ENCODE results near the gene ETV1. TPM values are rescaled to one million over a fixed set of nuclear protein-coding genes. Genes with fewer than 3 reads are reported as not detected.

ETV1 gene
- total and polyA plus RNA-seq, 7 experiments from 2014 or later = 0.39 TPM; not detected in 6

DNA sequence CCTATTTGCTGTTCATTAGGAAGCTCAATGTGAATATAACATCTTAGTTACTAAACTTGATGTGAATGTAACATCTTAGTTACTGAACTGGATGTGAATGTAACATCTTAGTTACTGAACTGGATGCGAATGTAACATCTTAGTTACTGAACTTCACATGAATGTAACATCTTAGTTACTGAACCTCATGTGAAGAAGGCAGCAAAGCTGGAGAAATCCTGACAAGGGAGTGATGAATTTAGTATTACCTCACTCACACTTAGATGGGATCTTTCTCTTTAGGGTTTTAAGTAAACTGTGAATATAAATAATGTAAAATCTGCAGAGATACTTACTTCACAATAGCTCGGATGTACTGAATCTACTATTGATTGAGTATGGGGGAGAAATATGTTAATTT is 73.6 kb downstream of the ETV1 start:
- no peaks in the 10 kb centered on the region for H3K36me3 Mint-ChIP-seq
- intact Hi-C loops (cut with micrococcal nuclease) = no loop called here
- no peak overlapping the region for H3K4me3 Mint-ChIP-seq
- H3K36me3 ChIP-seq (ENCODE audit: control insufficient read depth in 2 of 3, insufficient read depth in 3 of 3, low read length in 3 of 3) = no peaks in the 10 kb centered on the region
- peaks cover 0 to 13% of the 10 kb centered on the region in 2 donors for H3K4me1 ChIP-seq (ENCODE audit: control insufficient read depth in 2 of 2, insufficient read depth in 2 of 2, low read length in 2 of 2)
- H3K27me3 ChIP-seq (ENCODE audit: control insufficient read depth in 2 of 2, insufficient read depth in 2 of 2, low read length in 2 of 2) = no peaks in the 10 kb centered on the region
- ATAC-seq (no peak), DNase-seq (no peak)
- peaks cover 0 to 4% (median 0%) of the 10 kb centered on the region in 11 donors for H3K9me3 Mint-ChIP-seq
- no peaks in the 10 kb centered on the region for H3K27me3 Mint-ChIP-seq
- no peaks in the 10 kb centered on the region for H3K9me3 ChIP-seq (ENCODE audit: control insufficient read depth in 2 of 3, low read length in 3 of 3)
- peaks cover 0 to 4% (median 0%) of the 10 kb centered on the region in 7 donors for H3K4me1 Mint-ChIP-seq
- no peak overlapping the region for H3K27ac ChIP-seq (ENCODE audit: low read depth, low read length)
- no peak overlapping the region for H3K4me3 ChIP-seq (ENCODE audit: low read length)
- POLR2A ChIA-PET = no interaction called here
- CTCF ChIA-PET = no interaction called here
- no peak overlapping the region for H3K27ac Mint-ChIP-seq

DNA sequence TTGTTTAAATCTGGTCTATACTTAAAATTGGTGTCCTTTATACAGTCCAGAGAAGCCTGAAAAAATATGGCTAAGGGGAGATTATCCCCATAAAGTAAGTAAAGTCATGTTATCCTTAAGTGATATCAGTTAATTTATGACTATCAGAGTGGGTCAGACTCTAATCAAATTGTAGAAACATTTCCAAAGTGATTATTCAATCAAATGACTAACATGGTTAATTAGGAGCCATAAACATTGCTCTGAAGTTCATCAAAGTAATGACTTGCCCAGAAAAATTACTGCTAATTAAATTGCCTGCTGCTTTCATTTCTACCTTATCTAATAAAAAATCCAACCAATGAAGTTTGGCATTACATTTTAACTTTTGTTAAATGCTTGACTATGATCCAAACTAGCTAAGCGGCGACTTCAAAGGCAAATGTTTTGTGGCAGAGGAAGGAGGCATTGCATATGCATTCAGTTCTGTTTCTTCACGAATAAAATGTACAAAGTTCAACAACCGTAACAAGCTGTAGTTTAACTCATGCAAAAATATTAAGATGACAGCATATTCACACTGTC is 76.7 kb downstream of the ETV1 start:
- no peaks in the 10 kb centered on the region for H3K27me3 Mint-ChIP-seq
- peaks cover 0 to 2% (median 0%) of the 10 kb centered on the region in 11 donors for H3K9me3 Mint-ChIP-seq
- no peak overlapping the region for H3K27ac ChIP-seq (ENCODE audit: low read depth, low read length)
- H3K4me1 Mint-ChIP-seq = peaks cover 0 to 16% (median 0%) of the 10 kb centered on the region in 7 donors
- no peak overlapping the region for H3K4me3 Mint-ChIP-seq
- H3K36me3 ChIP-seq (ENCODE audit: control insufficient read depth in 2 of 3, insufficient read depth in 3 of 3, low read length in 3 of 3) = no peaks in the 10 kb centered on the region
- no peaks in the 10 kb centered on the region for H3K36me3 Mint-ChIP-seq
- peaks cover 0 to 39% of the 10 kb centered on the region in 2 donors for H3K4me1 ChIP-seq (ENCODE audit: control insufficient read depth in 2 of 2, insufficient read depth in 2 of 2, low read length in 2 of 2)
- ChIA-PET CTCF (no interaction called here), POLR2A (no interaction called here)
- H3K9me3 ChIP-seq (ENCODE audit: control insufficient read depth in 2 of 3, low read length in 3 of 3) = no peaks in the 10 kb centered on the region
- DNase-seq (no peak), ATAC-seq (no peak)
- H3K4me3 ChIP-seq (ENCODE audit: low read length) = no peak overlapping the region
- H3K27me3 ChIP-seq (ENCODE audit: control insufficient read depth in 2 of 2, insufficient read depth in 2 of 2, low read length in 2 of 2) = no peaks in the 10 kb centered on the region
- intact Hi-C loops (cut with micrococcal nuclease) = no loop called here
- no peak overlapping the region for H3K27ac Mint-ChIP-seq

DNA sequence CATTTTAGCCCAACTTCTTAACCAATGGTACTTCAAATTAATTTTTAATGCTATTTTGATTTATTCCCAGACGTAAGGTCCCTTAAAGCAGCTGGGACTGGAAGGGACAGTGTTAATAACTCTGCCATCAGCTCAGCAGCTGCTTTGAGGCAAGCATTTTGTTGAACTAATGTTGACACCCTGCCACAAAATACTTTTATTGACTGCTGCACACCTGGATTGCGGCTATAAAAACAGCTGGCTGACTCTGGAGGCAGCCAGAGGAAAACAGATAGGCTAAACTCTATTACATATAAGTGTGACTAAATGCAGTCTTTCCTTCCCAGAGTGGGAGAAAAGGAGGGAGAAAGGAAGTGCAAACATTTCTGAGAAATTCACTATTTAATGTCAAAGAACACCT is 77.6 kb downstream of the ETV1 start:
- ATAC-seq (no peak), DNase-seq (no peak)
- Mint-ChIP-seq H3K4me3 (no peak overlapping the region), H3K27me3 (no peaks in the 10 kb centered on the region), H3K27ac (no peak overlapping the region), H3K4me1 (peaks cover 0 to 16% (median 0%) of the 10 kb centered on the region in 7 donors), H3K36me3 (no peaks in the 10 kb centered on the region), H3K9me3 (peaks cover 0 to 2% (median 0%) of the 10 kb centered on the region in 11 donors)
- intact Hi-C loops (cut with micrococcal nuclease) = no loop called here
- Histone ChIP-seq H3K27me3 (ENCODE audit: control insufficient read depth in 2 of 2, insufficient read depth in 2 of 2, low read length in 2 of 2) (no peaks in the 10 kb centered on the region), H3K27ac (ENCODE audit: low read depth, low read length) (no peak overlapping the region), H3K9me3 (ENCODE audit: control insufficient read depth in 2 of 3, low read length in 3 of 3) (no peaks in the 10 kb centered on the region), H3K4me1 (ENCODE audit: control insufficient read depth in 2 of 2, insufficient read depth in 2 of 2, low read length in 2 of 2) (peaks cover 0 to 43% of the 10 kb centered on the region in 2 donors), H3K36me3 (ENCODE audit: control insufficient read depth in 2 of 3, insufficient read depth in 3 of 3, low read length in 3 of 3) (no peaks in the 10 kb centered on the region), H3K4me3 (ENCODE audit: low read length) (no peak overlapping the region)
- POLR2A ChIA-PET = no interaction called here
- CTCF ChIA-PET = no interaction called here

DNA sequence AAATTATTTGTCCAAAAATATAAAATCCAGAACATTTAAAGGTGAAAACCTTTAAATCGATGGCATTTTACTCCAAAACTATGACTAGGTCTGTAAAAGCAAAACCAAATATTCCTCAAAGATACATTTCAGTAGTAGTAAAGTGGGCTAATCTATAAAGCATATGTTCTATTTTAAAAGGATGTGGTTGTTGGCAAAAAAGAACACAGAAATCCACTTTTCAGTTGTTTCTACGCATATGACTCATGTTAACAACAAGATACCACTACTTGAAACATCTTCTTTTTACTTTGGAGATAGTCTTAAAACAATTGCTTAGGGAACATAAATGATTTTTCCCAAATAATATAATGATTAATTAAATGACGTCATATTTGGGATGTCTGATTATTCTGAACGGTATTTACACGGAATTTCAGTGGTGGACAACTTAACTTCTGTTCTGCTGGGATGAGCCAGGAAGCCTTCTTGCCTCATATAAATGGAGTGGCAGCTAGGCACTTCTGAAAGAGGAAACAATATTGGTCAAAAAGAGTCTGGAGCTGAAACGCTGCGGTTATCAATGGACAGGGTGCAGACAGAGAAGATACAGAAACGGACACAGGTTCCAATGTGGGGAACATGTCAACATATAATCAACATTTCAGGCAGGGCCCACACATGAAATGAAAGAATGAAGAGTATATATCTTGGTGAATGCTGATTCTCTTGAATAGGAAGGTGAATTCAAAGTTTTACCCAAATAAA is 78.5 kb downstream of the ETV1 start:
- peaks cover 0 to 2% (median 0%) of the 10 kb centered on the region in 11 donors for H3K9me3 Mint-ChIP-seq
- Histone ChIP-seq H3K9me3 (ENCODE audit: control insufficient read depth in 2 of 3, low read length in 3 of 3) (no peaks in the 10 kb centered on the region), H3K27me3 (ENCODE audit: control insufficient read depth in 2 of 2, insufficient read depth in 2 of 2, low read length in 2 of 2) (no peaks in the 10 kb centered on the region), H3K36me3 (ENCODE audit: control insufficient read depth in 2 of 3, insufficient read depth in 3 of 3, low read length in 3 of 3) (no peaks in the 10 kb centered on the region), H3K4me1 (ENCODE audit: control insufficient read depth in 2 of 2, insufficient read depth in 2 of 2, low read length in 2 of 2) (peaks cover 0 to 43% of the 10 kb centered on the region in 2 donors), H3K27ac (ENCODE audit: low read depth, low read length) (no peak overlapping the region), H3K4me3 (ENCODE audit: low read length) (no peak overlapping the region)
- DNase-seq (no peak), ATAC-seq (no peak)
- H3K4me3 Mint-ChIP-seq = no peak overlapping the region
- no peak overlapping the region for H3K27ac Mint-ChIP-seq
- ChIA-PET POLR2A (no interaction called here), CTCF (no interaction called here)
- intact Hi-C loops (cut with micrococcal nuclease) = no loop called here
- H3K4me1 Mint-ChIP-seq = peaks cover 0 to 16% (median 0%) of the 10 kb centered on the region in 7 donors
- no peaks in the 10 kb centered on the region for H3K27me3 Mint-ChIP-seq
- H3K36me3 Mint-ChIP-seq = no peaks in the 10 kb centered on the region

DNA sequence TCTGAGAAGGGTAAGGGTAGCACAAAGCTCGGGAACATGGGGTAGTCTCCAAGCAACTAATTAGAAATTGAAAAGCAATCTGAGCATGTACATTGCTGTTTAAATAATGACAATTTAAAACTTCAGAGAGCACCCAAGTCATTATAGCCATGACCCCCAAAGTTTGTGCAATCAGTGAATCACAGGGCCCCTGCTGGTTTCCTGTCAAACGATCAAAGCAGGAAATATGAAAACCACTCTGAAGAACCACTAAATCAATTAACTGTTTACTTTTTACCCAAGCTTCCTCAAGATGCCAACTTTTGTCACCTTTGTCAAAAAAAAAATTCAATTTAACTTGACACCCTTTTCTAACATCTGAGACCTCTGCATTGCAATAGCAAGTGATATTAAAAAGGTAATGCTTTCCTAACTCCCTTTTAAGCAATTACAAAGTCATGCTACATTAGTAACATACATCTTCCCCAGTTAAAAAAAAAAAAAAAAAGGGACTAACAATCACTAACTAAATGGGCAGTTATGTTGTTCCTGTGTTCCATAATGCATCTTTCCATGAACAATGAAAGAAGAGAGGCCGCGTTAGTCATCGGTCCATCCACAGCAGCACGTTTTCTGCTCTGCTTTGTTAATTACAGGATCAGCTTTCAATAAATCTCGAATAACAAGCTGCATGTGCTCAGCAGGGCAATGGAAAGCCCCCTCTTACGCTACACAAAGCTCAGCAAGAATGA is 80.6 kb downstream of the ETV1 start:
- Histone ChIP-seq H3K27me3 (ENCODE audit: control insufficient read depth in 2 of 2, insufficient read depth in 2 of 2, low read length in 2 of 2) (no peaks in the 10 kb centered on the region), H3K9me3 (ENCODE audit: control insufficient read depth in 2 of 3, low read length in 3 of 3) (no peaks in the 10 kb centered on the region), H3K36me3 (ENCODE audit: control insufficient read depth in 2 of 3, insufficient read depth in 3 of 3, low read length in 3 of 3) (no peaks in the 10 kb centered on the region), H3K27ac (ENCODE audit: low read depth, low read length) (no peak overlapping the region), H3K4me3 (ENCODE audit: low read length) (no peak overlapping the region), H3K4me1 (ENCODE audit: control insufficient read depth in 2 of 2, insufficient read depth in 2 of 2, low read length in 2 of 2) (peaks cover 0 to 43% of the 10 kb centered on the region in 2 donors)
- H3K27me3 Mint-ChIP-seq = no peaks in the 10 kb centered on the region
- no peak overlapping the region for H3K4me3 Mint-ChIP-seq
- intact Hi-C loops (cut with micrococcal nuclease) = no loop called here
- no peaks in the 10 kb centered on the region for H3K36me3 Mint-ChIP-seq
- ChIA-PET CTCF (no interaction called here), POLR2A (no interaction called here)
- ATAC-seq (no peak), DNase-seq (no peak)
- no peak overlapping the region for H3K27ac Mint-ChIP-seq
- peaks cover 0 to 2% (median 0%) of the 10 kb centered on the region in 11 donors for H3K9me3 Mint-ChIP-seq
- H3K4me1 Mint-ChIP-seq = peaks cover 0 to 16% (median 0%) of the 10 kb centered on the region in 7 donors

DNA sequence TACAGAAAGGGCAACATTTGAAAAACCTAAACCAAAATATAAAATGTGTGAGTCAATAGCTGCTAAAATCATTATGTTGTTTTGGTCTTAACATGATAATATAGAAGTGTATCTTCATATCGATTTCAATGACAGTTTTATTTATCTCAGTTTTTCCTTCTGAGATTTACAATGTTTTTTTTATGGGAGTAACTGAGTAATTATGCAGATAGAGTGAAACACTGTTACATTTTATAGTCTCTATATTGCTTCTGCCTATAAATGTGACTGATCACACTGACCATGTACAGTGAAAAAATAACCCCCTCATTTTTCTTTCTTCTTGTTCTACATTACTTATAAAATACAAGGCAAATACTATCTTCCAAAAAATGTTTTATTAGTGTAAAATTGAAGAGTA is 81.6 kb downstream of the ETV1 start:
- DNase-seq = no peak
- H3K36me3 Mint-ChIP-seq = no peaks in the 10 kb centered on the region
- H3K9me3 ChIP-seq (ENCODE audit: control insufficient read depth in 2 of 3, low read length in 3 of 3) = no peaks in the 10 kb centered on the region
- intact Hi-C loops (cut with micrococcal nuclease) = no loop called here
- no peak overlapping the region for H3K4me3 ChIP-seq (ENCODE audit: low read length)
- H3K27me3 Mint-ChIP-seq = no peaks in the 10 kb centered on the region
- peaks cover 0 to 2% (median 0%) of the 10 kb centered on the region in 11 donors for H3K9me3 Mint-ChIP-seq
- no peaks in the 10 kb centered on the region for H3K27me3 ChIP-seq (ENCODE audit: control insufficient read depth in 2 of 2, insufficient read depth in 2 of 2, low read length in 2 of 2)
- H3K4me1 Mint-ChIP-seq = peaks cover 0 to 16% (median 0%) of the 10 kb centered on the region in 7 donors
- H3K4me3 Mint-ChIP-seq = no peak overlapping the region
- ChIA-PET POLR2A (no interaction called here), CTCF (no interaction called here)
- peaks cover 0 to 43% of the 10 kb centered on the region in 2 donors for H3K4me1 ChIP-seq (ENCODE audit: control insufficient read depth in 2 of 2, insufficient read depth in 2 of 2, low read length in 2 of 2)
- H3K27ac ChIP-seq (ENCODE audit: low read depth, low read length) = no peak overlapping the region
- ATAC-seq = no peak
- H3K27ac Mint-ChIP-seq = no peak overlapping the region
- no peaks in the 10 kb centered on the region for H3K36me3 ChIP-seq (ENCODE audit: control insufficient read depth in 2 of 3, insufficient read depth in 3 of 3, low read length in 3 of 3)

Measured in naive thymus-derived CD4-positive, alpha-beta T cell (primary cell).